ENCODE measurements around the gene CFAP61. TPM values are rescaled to one million over a fixed set of nuclear protein-coding genes. Genes with fewer than 3 reads are reported as not detected.

CFAP61 gene
- 0.40 to 0.99 TPM (median 0.45 TPM) in 4 of 5 replicates, not detected in the other for total RNA-seq (2022; extraction: Qiagen RNA extraction; ENCODE audit: low read depth)

DNA sequence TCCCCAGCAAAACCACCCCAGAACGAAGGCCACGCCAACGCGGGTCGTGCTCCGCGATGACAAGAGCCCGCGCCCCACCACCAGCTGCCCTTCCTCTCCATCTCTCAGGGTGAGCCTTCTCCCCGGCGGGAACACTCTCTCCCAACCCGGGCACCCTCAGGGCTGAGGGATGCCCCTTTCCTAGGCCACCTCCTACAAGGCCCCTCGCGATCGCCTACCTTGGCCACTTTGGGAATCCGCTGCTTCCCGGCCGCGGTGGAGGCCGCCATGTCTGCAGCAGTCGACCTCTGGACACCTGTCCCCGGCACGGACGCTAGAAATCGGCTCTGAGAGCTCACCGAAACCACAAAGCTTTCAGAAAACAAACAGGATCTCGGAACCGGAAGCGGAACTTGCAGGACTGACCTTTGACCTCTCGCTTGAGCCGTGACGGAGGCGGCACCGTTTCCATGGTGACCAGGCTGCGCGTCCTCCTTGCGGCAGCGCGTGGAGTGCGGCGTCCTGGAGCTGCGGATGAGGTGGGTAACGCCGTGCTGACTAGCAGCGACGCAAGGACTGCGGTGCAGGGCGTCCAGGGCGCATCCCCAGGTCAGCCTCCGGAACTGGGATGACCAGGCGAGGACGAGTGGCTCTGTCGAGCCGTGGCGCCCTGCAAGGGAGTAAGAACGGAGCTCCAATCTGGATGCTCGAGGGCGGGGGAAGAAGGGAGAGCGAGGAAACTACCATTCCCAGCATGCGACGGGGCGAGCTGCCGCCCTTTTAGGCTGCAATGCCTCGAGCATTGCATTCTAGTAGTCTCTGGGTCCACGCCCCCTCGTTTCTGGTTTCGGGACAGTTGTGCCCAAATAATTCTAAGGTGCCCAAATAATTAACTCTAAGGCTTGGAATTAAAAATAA is at the start of gene CFAP61, which contains the start of gene CRNKL1:
Gene CFAP61 (plus strand): TSS at position 459 of the 897 bp plus-strand sequence. CDS start 4,122 bp downstream, outside the sequence.
Gene CRNKL1 (minus strand): TSS at position 393 of the 897 bp plus-strand sequence. CDS start 124 bp downstream, at position 269.

DNA sequence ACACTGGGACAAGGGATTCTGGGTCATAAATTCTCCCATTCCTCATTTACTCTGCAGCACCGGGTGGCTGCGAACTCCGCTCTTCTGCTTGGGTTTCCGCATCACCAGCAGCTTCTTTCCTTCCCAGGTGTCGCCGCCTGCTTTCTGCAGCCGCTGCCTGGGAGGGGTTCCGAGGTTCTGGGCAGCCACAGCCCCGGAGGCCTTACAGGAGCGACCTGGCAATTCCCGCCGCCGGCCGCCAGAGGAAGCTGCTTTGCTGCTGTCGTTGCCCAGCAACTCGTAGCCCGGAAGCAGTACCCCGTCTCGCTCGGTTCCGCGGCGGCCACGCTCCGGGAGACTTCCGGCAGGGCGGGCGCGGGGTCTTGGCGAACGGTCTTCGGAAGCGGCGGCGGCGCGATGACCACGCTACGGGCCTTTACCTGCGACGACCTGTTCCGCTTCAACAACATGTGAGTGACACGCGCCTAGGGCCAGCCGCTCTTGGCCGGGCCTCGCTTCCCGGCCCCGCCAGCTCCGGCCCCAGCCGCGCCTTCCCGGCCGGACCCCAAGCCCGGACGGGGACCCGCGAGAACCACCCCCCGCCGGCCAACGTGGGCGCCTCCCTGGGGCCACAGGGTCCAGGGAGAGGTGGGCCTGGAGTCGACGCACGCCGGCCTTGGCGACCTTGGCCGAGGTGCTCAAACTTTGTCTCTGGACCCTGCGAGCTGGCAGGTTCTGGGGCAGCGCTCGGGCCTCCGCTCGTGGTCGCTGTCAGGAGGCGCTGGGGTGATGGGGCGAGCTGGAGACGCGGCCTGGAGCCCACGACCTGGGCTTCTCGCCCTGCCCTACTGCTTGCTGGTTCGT is 35.1 kb upstream of the CFAP61 start, which contains the start of gene NAA20:
Gene NAA20 (plus strand): TSS at position 362 of the 843 bp plus-strand sequence. CDS start 35 bp downstream, at position 397.

GRCh38 chr20:20367575-20368417 is 315.5 kb downstream of the CFAP61 start, which contains the start of gene INSM1:
Gene INSM1, plus strand, starts transcription at chr20:20368104. Its CDS starts 164 bp downstream, at chr20:20368268.

Other genes with a start within 250 kb of the CFAP61 start
- 145 to 163 TPM (median 159 TPM) in 5 replicates for gene NAA20, start 35.2 kb upstream of the CFAP61 start, total RNA-seq (2022; extraction: Qiagen RNA extraction; ENCODE audit: low read depth)
- 23.0 to 23.7 TPM (median 23.3 TPM) in 5 replicates for gene CRNKL1, start 66 bp upstream of the CFAP61 start, total RNA-seq (2022; extraction: Qiagen RNA extraction; ENCODE audit: low read depth)

Data from A549 treated with CpdA at 1 μM for 4 hours (cell line).